CD4-positive, alpha-beta T cell treated with Interleukin-2 at 100 ng/mL for 4 hours (primary cell): ENCODE data around the gene KCNK3.
"Not testable (repeated sequence)": the region's sequence is repeated elsewhere in the genome, so short reads cannot be mapped to it uniquely, and the experiment has no call there.

Experiments used
- DNase-seq: peaks from one replicate; pipeline ENCODE4 v3.0.0-alpha.2; 2020; ENCODE audit warnings: low spot score

The KCNK3 gene

DNA sequence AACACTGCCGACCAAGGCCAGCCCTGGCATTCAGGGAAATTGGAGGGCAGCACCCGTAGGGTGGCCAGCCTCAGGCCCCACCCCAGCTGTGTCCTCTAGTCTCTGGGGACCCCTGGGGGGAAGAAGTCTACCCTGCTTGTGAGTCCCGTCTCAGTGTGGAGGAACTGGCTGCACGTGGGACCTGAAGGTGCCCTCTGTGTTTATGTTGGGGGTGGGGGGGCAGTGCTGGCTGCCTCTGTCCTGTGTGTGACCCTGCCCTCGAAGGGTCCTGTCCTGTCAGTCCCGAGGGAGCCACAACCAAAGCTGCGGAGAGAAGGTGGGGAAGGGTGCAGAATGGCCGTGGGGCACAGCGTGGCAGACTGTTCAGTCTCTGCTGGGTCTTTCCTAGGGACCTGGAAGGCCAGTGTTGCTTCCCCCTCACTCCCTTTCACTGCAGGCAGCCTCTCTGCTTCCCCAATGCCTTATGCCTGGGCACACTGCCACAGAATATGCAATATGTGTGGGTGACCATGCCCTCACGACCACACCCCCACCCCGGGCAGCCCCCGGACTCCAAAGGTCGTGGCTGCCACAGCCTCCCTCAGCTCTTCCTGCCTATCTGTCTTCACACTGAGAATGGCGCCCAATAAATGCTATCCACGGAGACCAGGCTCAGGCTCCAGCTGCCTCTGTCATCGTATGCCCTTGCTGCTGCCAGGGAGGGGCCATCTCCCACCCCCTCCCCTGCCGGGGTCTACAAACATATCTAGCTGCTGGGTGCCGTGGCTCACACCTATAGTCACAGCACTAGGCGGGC is 38.2 kb downstream of the KCNK3 start:
- no peak for DNase-seq

DNA sequence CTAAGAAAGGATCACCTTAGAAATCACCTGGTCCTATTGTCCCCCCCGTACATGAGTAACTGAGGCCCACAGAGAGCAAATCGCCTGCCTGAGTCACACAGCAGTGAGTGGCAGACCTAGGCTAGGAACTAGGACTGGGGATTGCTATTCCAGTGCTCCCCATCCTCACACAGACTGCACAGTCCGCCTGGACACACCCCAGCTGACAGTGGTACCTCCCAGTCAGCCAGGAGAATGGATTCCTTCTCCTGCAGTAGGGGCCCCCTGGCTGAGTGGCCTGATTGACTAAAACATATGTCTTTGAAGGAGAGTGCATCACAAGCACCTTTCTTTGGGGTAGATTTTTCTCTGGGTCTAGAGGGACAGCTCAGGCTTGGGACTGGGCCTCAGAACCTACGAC is 39.2 kb downstream of the KCNK3 start:
- no peak for DNase-seq

DNA sequence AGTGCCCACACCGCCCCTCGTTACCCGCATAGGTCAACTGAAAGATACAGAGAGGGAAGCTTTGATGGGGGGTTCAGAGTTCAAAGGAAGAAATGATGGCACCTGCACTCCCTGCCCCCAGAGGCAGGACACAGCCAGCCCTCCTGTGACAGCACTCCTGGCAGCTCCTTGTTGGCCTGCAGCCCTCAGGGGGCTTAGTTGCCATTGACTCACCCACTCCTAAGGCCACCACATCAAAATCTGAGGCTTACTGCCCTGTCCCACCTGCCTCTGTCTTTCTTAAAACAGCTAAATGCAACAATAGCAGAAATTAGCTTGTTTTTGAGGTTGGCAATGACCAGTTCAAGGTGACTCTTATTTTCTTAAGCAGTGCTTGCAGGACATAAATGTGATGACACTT is 39.9 kb downstream of the KCNK3 start:
- no peak for DNase-seq

DNA sequence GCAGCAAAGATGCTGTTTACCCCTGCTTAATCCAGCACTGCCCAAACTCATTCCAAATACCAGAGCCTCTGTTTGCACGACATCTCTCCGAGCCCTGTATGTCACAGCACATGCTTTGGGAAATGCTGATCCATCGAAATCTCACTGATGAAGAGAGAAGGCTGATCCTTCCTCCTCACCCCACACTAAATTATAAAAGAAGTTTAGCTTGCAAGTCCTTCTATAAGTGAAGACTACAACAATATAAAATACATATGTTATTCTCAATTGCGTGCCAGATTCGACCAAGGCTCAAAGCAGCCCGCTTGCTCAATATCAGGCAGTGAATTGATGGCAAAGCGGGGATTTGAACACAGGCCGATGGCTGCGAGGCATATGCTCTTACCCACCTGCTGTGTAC is 40.9 kb downstream of the KCNK3 start:
- no peak for DNase-seq

DNA sequence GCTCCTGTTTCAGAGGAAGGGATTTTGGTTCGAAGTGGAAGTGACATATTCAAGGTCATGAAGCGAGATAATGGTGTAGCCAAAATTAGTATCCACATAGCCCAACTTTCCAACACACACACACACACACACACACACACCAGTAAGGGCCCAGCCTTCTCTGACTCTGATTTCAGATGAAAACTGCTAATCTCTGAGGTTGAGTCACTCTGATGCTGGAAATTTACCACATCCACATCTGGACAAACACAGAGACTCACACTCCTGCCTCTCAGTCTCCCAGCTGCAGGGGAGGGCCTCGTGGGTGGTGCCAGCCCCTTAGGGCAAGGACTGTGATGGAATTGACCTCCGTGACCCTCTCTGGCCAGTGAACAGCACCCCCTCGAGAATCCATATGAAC is 42.6 kb downstream of the KCNK3 start:
- no peak for DNase-seq

DNA sequence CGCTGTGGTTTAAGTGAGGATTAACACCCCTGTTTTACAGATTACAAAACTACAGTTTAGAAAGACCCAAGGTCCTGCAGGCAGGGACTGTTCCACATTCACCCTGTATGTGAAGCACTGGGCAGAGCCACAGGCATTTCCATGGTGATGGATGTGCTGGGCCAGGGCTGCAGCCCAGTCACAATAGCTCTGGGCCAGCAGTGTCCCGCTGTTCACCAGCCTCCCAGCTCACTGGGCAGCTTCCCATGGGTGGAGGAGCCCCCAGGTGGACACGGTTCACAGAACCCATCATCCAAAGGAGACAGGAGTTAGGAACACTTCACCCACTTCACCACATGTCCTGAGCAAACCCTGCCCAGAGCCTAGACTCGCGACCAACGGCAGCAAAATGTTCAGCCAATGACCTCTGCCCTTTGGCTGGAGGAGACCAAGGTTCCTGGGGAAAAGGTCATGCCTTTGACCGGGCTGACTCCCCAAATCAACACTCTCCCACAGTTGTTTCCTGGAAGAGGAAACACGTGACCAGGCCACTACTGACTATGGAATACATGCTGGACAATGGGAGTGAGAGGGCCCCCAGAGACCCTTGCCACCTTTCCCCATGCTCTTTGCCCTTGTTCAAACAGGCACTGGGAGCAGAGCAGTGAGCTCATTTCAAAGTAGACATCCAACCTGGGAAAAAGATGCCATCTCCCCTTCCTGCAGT is 43.5 kb downstream of the KCNK3 start:
- no peak for DNase-seq

DNA sequence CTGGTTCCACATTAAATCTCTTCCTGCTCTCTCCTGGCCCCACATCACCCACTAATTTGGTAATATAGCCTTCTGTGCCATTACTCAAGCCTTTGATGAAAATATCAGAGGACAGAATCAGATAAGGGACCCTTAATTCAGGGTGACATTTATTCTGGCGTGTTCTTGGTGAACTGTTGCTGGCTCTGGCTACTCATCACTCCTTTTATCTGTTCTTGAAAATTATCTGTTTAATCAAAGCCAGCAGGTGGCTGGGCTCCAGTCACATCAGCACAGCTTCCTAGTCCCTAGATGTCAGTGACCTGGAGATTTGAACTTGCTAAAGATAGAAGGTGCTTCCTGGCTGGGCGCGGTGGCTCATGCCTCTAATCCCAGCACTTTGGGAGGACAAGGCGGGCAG is 44.7 kb downstream of the KCNK3 start:
- no peak for DNase-seq

DNA sequence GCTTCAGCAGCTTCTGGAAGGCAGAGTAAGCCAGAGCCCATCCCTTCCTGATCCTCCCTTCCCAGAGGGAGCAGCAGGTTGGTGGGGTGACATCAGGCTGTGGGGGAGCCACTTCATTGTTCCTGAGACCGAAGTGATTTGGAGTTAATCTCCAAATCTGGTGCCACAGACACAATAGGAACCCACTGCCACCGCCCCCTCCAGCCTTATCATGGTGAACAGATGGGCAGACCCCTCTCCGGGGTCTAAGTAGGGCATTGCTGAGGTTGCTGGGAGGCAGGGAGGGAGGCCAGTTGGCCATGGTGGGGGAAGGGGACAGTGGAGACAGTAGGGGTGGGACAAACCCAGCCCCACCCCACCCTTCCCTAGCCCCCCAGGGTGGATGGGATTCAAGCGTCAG is 46.0 kb downstream of the KCNK3 start:
- DNase-seq = no peak

DNA sequence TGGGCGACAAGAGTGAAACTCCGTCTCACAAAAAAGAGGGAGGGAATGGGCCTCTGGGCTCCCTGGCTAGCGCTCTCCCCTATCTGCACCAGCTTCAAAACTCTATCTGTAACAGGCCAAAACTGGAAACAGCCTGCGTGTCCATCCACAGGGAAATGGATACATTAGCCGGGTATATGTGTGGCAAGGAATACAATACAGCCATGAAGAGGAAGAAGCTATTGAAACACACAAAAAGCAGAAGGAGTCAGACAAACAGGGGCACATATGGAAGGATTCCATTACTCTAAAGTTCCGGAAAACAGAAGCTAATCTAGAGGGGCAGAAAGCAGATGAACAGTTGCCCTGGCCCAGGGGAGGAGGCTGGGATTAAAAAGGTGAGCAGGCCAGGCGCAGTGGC is 47.0 kb downstream of the KCNK3 start:
- DNase-seq = no peak

DNA sequence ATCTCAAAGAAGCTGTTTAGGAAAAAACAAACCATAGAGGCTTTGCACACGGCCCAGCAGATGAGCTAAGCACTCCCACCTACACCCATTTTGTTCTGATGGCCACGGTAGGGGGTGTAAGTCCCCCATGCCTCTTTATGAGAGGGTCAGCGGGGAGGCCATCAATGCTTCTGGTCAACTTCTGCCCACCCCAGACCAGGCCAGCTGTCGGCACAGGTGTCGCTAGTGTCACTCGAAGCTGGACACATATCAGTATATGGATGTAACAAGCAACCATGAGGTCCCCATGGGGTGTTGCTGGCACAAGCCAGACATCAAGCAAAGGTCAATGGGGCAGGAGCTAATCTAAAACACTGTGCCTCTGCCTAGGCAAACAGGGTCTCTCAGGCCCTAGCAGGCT is 47.8 kb downstream of the KCNK3 start:
- no peak for DNase-seq

DNA sequence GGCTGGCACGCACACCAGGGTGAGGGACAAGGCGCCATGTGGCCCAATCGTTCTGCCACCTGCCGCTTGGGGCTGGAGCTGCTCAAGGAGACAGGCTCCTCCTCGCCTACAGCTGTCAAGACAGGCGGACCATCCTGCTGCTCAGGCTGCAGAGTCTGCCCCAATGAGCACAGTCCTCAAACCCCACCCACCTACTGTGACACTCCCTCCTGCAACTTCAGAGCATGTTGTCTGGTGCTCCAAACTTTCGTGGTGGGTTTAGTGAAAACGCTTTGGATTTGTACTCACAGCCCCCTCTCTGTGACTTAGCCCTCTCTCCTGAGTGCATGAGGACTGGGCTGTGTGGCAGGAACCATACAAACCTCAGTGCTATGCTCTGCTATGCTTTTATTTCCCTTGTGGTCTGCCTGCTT is 48.4 kb downstream of the KCNK3 start:
- DNase-seq = no peak

DNA sequence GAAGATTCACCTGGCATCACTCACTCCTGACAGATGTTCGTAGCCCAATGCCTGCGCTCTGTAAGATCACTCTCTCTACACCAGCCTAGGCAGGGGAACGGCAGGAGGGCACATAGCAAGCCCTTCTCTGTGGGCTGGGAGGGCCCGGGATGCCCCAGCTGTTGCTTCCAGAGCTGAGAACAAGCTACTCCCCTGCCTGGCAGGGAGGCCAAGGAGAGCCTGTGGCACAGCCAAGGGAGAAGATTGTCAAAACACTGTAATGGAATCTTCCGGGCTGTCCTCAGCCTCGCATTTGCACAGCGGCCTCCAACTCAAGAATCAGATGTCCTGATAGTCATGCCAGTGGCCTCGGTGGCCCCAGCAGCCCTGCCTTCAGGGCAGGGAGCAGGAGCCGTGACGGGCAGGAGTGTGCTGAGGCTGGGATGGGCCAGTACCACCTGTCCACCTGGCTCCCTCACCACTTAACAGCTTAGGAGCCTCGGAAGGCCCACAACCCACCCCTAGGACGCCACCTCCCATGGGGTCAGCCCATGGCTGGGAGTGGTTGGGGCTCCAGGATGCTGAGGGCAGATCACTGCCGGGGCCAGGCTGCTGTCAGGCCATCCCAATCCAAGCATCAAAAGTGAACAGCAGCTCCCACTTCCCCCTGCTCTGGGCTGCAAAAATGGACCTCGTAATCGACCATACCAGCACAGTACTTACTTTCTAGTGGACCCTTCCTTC is 49.7 kb downstream of the KCNK3 start:
- no peak for DNase-seq

DNA sequence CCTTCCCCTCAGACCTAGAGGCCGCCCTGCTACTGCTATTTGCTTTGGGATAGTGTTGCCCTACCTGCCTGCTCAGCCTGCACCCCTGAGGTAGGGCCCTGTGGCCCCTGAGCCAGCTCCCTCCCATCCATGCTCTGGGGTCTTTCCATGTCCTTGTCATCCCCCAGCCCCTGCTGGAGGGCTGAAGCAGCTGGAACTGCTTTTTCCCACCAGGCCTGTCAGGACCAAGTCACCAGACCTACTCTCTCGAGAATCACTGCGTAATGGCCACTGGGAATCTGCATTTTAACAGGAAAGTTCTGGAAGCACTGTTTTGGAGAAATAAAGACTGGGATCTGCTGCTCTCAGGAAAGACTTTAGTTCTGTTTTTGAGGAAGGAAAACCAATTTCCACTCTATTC is 51.3 kb downstream of the KCNK3 start:
- DNase-seq = no peak

DNA sequence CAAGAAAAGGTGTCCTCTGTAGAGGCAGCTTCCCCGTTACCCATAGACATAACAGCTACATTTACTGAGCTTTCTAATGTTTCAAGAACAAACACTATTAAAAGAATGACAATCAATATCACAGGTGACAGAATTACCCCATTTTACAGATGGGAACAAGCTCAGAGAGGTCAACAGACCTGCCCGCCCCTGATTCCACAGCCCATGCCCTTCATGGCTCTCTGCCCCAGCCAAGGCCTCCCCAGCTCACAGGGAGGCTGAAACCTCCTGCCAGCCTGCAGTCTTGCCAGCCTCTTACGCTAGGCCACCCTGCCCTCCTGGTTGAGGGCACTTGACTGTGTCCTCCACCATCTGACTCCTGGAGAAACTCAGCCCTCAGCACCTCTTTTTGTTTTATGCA is 52.4 kb downstream of the KCNK3 start:
- no peak for DNase-seq

DNA sequence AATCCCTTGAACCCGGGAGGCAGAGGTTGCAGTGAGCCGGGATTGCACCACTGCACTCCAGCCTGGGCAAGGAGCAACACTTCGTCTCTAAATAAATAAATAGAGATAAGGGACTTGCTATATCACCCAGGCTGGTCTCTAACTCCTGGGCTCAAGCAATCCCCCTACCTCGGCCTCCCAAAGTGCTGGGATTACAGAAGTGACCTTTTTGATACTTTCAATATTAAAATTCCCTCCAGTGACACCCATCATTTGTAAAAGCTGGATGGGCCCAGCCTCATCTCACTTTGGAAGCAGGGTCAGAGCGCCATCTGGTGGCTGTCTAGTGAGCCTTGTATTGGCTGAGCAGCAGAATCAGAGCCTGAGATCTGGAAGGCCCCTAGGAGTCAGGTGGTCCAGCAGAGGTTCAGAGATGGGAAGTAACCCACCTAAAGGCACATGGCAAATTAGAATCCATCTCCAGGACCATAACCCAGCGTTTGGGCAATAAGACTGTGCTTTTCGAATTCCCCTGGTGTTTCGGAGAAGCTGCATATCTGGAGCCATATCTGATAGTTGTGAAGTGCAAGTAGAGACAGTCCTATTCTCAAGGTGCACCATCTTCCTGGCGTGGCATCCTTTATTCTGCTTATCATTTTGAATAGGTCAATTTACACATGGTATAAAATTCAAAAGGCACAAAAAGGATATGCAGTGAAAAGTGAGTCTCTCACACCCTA is 53.2 kb downstream of the KCNK3 start:
- DNase-seq = peak; percentile 71

DNA sequence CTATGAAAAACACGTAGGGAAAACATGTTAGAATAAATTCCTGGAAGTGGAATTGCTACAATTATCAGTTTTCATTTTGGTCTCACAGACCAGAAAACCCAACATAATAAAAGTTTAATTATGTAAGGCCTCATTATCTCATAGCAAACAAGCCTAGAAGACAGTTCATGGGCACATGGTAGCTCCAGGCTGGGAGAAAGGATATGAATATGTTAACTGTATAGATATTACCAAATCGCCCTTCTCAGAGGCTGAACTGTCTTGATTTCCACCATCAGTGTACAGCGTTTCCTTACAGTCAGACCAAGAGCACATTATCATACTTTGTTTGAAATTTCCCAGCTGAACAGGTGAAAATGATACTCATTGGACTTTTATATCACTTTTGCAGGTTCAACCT is 54.4 kb downstream of the KCNK3 start:
- DNase-seq = no peak

DNA sequence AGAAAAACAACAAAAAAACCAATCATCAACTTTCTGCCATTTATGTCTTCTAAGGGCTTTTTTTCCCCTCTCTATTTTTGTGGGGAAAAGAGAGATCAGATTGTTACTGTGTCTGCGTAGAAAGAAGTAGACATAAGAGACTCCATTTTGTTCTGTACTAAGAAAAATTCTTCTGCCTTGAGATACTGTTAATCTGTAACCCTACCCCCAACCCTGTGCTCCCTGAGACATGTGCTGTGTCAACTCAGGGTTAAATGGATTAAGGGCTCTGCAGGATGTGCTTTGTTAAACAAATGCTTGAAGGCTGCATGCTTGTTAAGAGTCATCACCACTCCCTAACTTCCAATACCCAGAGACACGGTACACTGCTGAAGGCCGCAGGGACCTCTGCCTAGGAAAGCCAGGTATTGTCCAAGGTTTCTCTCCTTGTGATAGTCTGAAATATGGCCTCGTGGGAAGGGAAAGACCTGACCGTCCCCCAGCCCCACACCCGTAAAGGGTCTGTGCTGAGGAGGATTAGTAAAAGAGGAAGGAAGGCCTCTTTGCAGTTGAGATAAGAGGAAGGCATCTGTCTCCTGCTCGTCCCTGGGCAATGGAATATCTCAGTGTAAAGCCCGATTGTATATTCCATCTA is 57.4 kb downstream of the KCNK3 start:
- DNase-seq = not testable (repeated sequence)

DNA sequence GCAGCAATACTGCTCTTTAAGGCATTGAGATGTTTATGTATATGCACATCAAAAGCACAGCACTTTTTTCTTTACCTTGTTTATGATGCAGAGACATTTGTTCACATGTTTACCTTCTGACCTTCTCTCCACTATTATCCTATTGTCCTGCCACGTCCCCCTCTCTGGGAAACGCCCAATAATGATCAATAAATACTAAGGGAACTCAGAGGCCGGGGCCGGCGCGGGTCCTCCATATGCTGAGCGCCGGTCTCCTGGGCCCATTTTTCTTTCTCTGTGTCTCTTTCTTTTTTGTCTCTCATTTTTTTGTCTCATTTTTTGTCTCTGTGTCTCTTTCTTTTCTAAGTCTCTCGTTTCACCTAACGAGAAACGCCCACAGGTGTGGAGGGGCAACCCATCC is 57.9 kb downstream of the KCNK3 start:
- DNase-seq = not testable (repeated sequence)

DNA sequence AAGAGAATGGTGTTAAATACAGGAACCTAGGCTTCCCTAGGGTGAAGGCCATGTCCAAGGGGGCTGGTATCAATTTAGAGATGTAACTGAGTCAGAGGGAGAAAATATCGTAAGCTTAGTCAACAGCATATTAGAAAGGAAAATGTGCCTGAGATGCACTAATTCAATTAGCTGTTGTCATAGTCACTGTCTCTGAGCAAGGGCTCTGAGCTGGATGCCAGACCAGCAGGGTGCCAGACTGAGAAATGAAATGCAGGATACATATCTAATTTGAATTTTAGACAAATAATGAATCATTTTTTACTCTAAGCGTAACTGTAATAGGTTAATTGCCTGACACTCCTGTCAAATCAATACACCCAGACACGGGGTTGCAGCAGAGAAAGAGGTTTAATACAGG is 60.1 kb downstream of the KCNK3 start:
- DNase-seq = no peak

DNA sequence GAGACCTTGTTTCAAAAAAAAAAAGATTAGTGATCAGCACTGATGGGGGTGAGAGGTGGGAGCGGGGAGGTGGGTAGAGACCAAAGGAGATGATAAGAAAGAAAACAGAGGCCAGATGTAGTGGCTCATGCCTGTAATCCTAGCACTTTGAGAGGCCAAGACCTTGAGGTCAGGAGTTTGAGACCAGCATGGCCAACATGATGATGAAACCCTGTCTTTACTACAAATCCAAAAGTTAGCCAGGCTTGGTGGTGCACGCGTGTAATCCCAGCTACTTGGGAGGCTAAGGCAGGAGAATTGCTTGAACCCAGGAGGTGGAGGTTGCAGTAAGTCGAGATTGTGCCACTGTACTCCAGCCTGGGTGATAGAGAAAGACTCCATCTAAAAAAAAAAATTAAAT is 62.0 kb downstream of the KCNK3 start:
- no peak for DNase-seq

DNA sequence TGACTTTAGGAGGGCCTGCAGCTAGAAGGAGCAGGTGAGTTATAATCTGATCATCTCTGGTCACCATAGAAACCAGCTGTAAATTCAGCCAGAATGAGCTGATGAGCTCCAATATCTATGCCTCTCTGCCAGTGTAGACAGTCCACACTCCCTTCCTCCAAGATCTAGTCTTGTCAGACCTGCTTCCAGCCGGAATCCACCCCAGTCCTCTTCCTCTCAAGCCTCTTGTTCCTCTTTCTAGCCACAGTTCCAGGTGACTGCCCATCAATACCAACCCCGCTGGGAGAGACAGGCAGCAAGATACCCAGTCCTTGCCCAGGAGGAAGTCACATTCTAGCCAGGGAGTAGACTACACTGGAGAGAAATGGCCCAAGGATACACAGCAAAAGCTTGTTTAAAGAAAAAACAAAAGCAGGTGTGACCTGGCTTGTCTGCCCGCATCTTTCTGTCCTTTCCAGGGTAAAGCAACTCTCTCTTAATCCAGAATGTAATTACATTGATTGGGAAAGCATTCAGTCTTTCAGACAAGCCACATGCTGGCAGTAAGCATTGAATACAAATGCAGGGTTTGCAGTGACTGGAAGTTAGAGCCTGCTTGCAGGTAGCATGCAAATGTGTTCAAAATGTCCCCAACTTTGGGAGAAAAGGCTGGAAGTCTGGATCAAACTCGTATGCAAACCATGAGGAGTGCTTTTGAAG is 62.6 kb downstream of the KCNK3 start:
- DNase-seq = no peak
